HL-60 (cell line): Measurements from ENCODE around the gene DYSF.

ENCODE experiments used
- DNase-seq, 2 experiments: peaks; one replicate each; pipeline ENCODE4 v3.0.0-alpha.2; 2010 to 2020; ENCODE audit warnings: low read depth in 1 of 2, low spot score in 1 of 2
- H3K27ac ChIP-seq: fragments of 250-450 bp; sonication (Bioruptor Pico); replicated peaks from 2 replicates; pipeline ENCODE4 v1.5.1; 2020; ENCODE audit warnings: mild to moderate bottlenecking, moderate library complexity
- H3K27me3 ChIP-seq: fragments of 250-450 bp; sonication (Bioruptor Pico); 2 replicates; pipeline ENCODE4 v1.5.1; 2021; ENCODE audit warnings: mild to moderate bottlenecking, moderate library complexity; ENCODE audit not compliant: insufficient read depth, poor library complexity, severe bottlenecking
- H3K4me3 ChIP-seq: replicated peaks from 2 replicates; pipeline ENCODE4 v1.5.1; 2011; ENCODE audit warnings: mild to moderate bottlenecking, control low read depth, low read length; ENCODE audit not compliant: insufficient read depth
- CTCF ChIP-seq: IDR thresholded peaks from one replicate; pipeline ENCODE4 v1.5.1; 2011; ENCODE audit warnings: low read length, control low read depth, inconsistent platforms; ENCODE audit not compliant: insufficient read depth
- GABPA ChIP-seq: IDR thresholded peaks from 2 replicates; pipeline ENCODE4 v1.6.1; 2012; ENCODE audit warnings: low read depth
- POLR2AphosphoS5 ChIP-seq: IDR thresholded peaks from 2 replicates; pipeline ENCODE4 v1.6.1; 2012; ENCODE audit warnings: low read depth
- REST ChIP-seq: IDR thresholded peaks from 2 replicates; pipeline ENCODE4 v1.6.1; 2012; ENCODE audit warnings: low read depth; ENCODE audit not compliant: insufficient replicate concordance
- SPI1 ChIP-seq: IDR thresholded peaks from 2 replicates; pipeline ENCODE4 v1.6.1; 2012; ENCODE audit warnings: low read depth, mild to moderate bottlenecking, borderline replicate concordance

The DYSF gene

GRCh38 chr2:71552861-71553301 is 99.5 kb downstream of the DYSF start:
- DNase-seq, result no peak
- no peak overlapping the region for H3K27ac ChIP-seq
- TF ChIP-seq REST, result no peak
- TF ChIP-seq POLR2AphosphoS5, result no peak
- no peak for TF ChIP-seq CTCF
- TF ChIP-seq SPI1, result no peak
- TF ChIP-seq GABPA, result no peak
- H3K27me3 ChIP-seq, result no peaks in the 10 kb centered on the region
- no peak overlapping the region for H3K4me3 ChIP-seq

- H3K27ac ChIP-seq, result no peak overlapping the region
- DNase-seq, result no peak
- TF ChIP-seq GABPA, result no peak
- TF ChIP-seq SPI1, result no peak
- no peak for TF ChIP-seq CTCF
- no peak for TF ChIP-seq POLR2AphosphoS5
- TF ChIP-seq REST, result no peak
- no peak overlapping the region for H3K4me3 ChIP-seq
- no peaks in the 10 kb centered on the region for H3K27me3 ChIP-seq
These were observed 100.8 kb downstream of the DYSF start for GRCh38 chr2:71554028-71554705.

- TF ChIP-seq REST (no peak), CTCF (no peak), SPI1 (no peak)
- no peaks in the 10 kb centered on the region for H3K27me3 ChIP-seq
- DNase-seq, result no peak
These were observed 101.3 kb downstream of the DYSF start for GRCh38 chr2:71554706-71555056.

More at GRCh38 chr2:71554706-71555056, 101.3 kb downstream of the DYSF start:
- Histone ChIP-seq H3K27ac (no peak overlapping the region), H3K4me3 (no peak overlapping the region)
